Adrenal gland (tissue), 5 donors: Measurements from ENCODE around the gene DCAF10.

Experiments used
- POLR2A ChIP-seq, 2 donors: fragments of 450-650 bp; IDR thresholded peaks; one replicate each; pipeline ENCODE4 v1.6.1; 2017; ENCODE audit warnings: antibody characterized with exemption in 2 of 2, mild to moderate bottlenecking in 2 of 2, moderate library complexity in 1 of 2
- TF ChIP-seq, protein P1 (sequence below), 6 experiments: fragments of 450-650 bp in 4 of 6; fragments of 200-600 bp in 2 of 6; sonication (generic) in 1 of 6; IDR thresholded peaks; 1 replicate in 5 of 6; 2 replicates in 1 of 6; pipeline versions ENCODE4 v1.5.1 to v1.8.0; 2016 to 2021; ENCODE audit warnings: antibody characterized with exemption in 6 of 6, mild to moderate bottlenecking in 2 of 6, moderate library complexity in 1 of 6
- donor health status: DM: no; HTN: no; CAD: no.

GRCh38 chr9:37902796-37903646, 102.4 kb downstream of the DCAF10 start:
- TF ChIP-seq, protein P1, sequence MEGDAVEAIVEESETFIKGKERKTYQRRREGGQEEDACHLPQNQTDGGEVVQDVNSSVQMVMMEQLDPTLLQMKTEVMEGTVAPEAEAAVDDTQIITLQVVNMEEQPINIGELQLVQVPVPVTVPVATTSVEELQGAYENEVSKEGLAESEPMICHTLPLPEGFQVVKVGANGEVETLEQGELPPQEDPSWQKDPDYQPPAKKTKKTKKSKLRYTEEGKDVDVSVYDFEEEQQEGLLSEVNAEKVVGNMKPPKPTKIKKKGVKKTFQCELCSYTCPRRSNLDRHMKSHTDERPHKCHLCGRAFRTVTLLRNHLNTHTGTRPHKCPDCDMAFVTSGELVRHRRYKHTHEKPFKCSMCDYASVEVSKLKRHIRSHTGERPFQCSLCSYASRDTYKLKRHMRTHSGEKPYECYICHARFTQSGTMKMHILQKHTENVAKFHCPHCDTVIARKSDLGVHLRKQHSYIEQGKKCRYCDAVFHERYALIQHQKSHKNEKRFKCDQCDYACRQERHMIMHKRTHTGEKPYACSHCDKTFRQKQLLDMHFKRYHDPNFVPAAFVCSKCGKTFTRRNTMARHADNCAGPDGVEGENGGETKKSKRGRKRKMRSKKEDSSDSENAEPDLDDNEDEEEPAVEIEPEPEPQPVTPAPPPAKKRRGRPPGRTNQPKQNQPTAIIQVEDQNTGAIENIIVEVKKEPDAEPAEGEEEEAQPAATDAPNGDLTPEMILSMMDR (IDR thresholded peaks at IDR 0.05): no peak
- no peak for TF ChIP-seq POLR2A (IDR thresholded peaks at IDR 0.05)
